Spleen (tissue), 7 donors: ENCODE data around the gene RETREG1.

Experiments used
- CTCF ChIP-seq, 11 experiments: fragments of 200-600 bp in 7 of 11; fragments of 450-650 bp in 4 of 11; sonication (generic) in 4 of 11; IDR thresholded peaks in 8 of 11; conservative IDR thresholded peaks in 3 of 11; 1 replicate in 7 of 11; 2 replicates in 4 of 11; pipeline versions ENCODE4 v1.4.0 to v1.8.0; 2016 to 2021; ENCODE audit warnings: antibody characterized with exemption in 11 of 11, inconsistent platforms in 4 of 11, mild to moderate bottlenecking in 1 of 11
- POLR2A ChIP-seq, 3 donors: fragments of 450-650 bp; IDR thresholded peaks; one replicate each; pipeline ENCODE4 v1.5.1; 2017; ENCODE audit warnings: antibody characterized with exemption in 3 of 3, mild to moderate bottlenecking in 1 of 3
- POLR2AphosphoS5 ChIP-seq, 3 donors: sonication (generic); formaldehyde crosslinking; IDR thresholded peaks; one replicate each; pipeline ENCODE4 v1.5.1; 2017; ENCODE audit warnings: antibody characterized with exemption in 3 of 3
- donor health status: DM: no; HTN: no; CAD: no; lungs with moderate emphysema.
- donor health status: DM: no; HTN: no; CAD: no.
- donor health status: DM: no; HTN: no; CAD: no.

GRCh38 chr5:16504571-16504970, 112.2 kb downstream of the RETREG1 start:
- TF ChIP-seq POLR2AphosphoS5 (IDR thresholded peaks at IDR 0.05), result no peak
- TF ChIP-seq CTCF (IDR thresholded peaks at IDR 0.05 in 8 of 11, conservative IDR thresholded peaks at IDR 0.05 in 3 of 11), result no peak
- TF ChIP-seq POLR2A (IDR thresholded peaks at IDR 0.05), result no peak
